ENCODE data around the gene CRYBG2.

Gene CRYBG2

GRCh38 chr1:26278303-26278702, 75.6 kb downstream of the CRYBG2 start:
- DNase-seq: no peak

- no peak for DNase-seq
Observed at GRCh38 chr1:26277719-26278118, 76.2 kb downstream of the CRYBG2 start.

- DNase-seq: no peak
Observed at GRCh38 chr1:26277261-26277661, 76.7 kb downstream of the CRYBG2 start.

- DNase-seq: no peak
Observed at GRCh38 chr1:26276432-26276838, 77.5 kb downstream of the CRYBG2 start.

GRCh38 chr1:26275580-26276431, 78.1 kb downstream of the CRYBG2 start:
- peak; percentile 18 to 61 for DNase-seq

- no peak for DNase-seq
Observed at GRCh38 chr1:26274801-26275425, 79.0 kb downstream of the CRYBG2 start.

Measured in SW 1271 (cell line).